ENCODE measurements around the gene AOX1. TPM values are rescaled to one million over a fixed set of nuclear protein-coding genes. Genes with fewer than 3 reads are reported as not detected.

Gene AOX1
- total and polyA plus RNA-seq, 9 of the 15 experiments (the other 6 are each of a cell fraction or from before 2014, with no cell fraction given): 0.10 to 0.55 (median 0.20) TPM; not detected in 6

DNA sequence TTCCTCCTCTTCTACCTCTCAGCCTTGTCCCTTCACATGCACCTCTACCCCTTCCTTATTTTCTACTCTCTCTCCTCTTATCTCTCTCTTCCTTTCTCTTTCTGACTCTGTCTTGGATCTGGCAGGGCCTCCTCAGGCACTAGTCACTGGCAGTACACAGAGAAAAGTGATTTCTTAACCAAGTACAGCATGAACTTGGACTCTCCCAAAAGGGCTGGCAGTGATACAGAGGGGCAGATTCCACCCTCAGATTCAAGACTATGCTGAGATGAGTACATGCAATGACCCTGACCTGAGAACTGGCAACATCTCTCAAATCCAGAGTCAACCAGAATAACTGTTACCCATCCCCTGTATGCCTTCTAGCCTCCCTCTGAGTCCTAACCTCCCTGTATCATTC, 4.3 kb downstream of the AOX1 start:
- no peaks in the 10 kb centered on the region for H4K20me1 ChIP-seq (replicated peaks; ENCODE audit: control insufficient read depth, insufficient read depth, low read length)
- no peak overlapping the region for H3K9ac ChIP-seq (ENCODE audit: insufficient read depth in 1 of 2, low read depth in 2 of 2, low read length in 2 of 2)
- no peak overlapping the region for H2AFZ ChIP-seq (ENCODE audit: low read depth, low read length)
- TF ChIP-seq CAMTA2 (CRISPR knock-in tag; conservative IDR thresholded peaks at IDR 0.05) (no peak), ZNF212 (CRISPR knock-in tag; IDR thresholded peaks at IDR 0.05) (no peak), ZNF184 (CRISPR knock-in tag; IDR thresholded peaks at IDR 0.05) (no peak), KDM1A (IDR thresholded peaks at IDR 0.05) (no peak), ZNF23 (CRISPR knock-in tag; IDR thresholded peaks at IDR 0.05) (no peak)
- intact Hi-C loops (cut with micrococcal nuclease) (loop anchor here (10.0 kb wide), 1 partner anchor 605 kb away; no protein-coding TSS in a partner anchor), in situ Hi-C loops (cut with MboI) (no loop called here)
- no peak overlapping the region for H3K27ac ChIP-seq (ENCODE audit: extremely low read depth, low read depth, low read length)
- H3K4me3 ChIP-seq: no peak overlapping the region
- DNase-seq (ENCODE audit: extremely low read depth in 1 of 4, low spot score in 3 of 4): no peak
- ChIA-PET POLR2A (no interaction called here), CTCF (ENCODE audit: low intra/inter-chr PET ratio) (no interaction called here)
- H3K9me3 ChIP-seq (replicated peaks; ENCODE audit: control insufficient read depth, insufficient read depth, low read depth, low read length): no peaks in the 10 kb centered on the region
- BruUV-seq (replicated peaks): no TSS peak
- no peak overlapping the region for H3K4me2 ChIP-seq (ENCODE audit: insufficient read depth, low read length)
- H3K27me3 ChIP-seq (ENCODE audit: control insufficient read depth in 2 of 2, insufficient read depth in 2 of 2, low read length in 2 of 2): no peaks in the 10 kb centered on the region; a peak in 1 of 5 replicates
- no peaks in the 10 kb centered on the region for H3K36me3 ChIP-seq (ENCODE audit: control insufficient read depth, insufficient read depth, low read length)
- H3K9me1 ChIP-seq (ENCODE audit: control insufficient read depth, insufficient read depth, low read length): no peaks in the 10 kb centered on the region
- H3K4me1 ChIP-seq (replicated peaks in 1 of 2; ENCODE audit: control insufficient read depth in 2 of 2, insufficient read depth in 2 of 2, low read length in 2 of 2): no peaks in the 10 kb centered on the region; a peak in 1 of 5 replicates
- ATAC-seq: no peak
- no peak for FAIRE-seq
- H3K79me2 ChIP-seq (ENCODE audit: control insufficient read depth, insufficient read depth, low read length): no peaks in the 10 kb centered on the region

DNA sequence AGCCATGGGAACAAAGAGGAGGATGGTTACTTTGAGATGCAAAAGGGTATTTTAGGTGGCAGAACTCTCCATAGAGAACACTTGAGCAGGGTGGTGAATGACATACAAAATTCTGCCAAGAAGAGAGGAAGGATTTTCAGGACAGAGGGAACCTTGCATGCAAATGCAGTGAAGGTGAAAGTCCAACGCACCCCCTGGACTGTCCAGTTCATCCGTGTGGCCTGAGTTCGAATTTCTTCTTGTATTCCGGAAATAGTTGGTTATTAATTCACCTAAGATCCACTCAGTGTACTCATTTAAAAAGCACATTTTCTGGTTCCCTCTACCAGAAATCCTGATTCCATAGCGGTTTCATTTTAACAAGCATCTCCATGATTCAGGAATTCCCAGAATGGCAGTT, 5.5 kb downstream of the AOX1 start:
- intact Hi-C loops (cut with micrococcal nuclease): loop anchor here (10.0 kb wide), 1 partner anchor 607 kb away; no protein-coding TSS in a partner anchor

More for the DNA sequence above, 5.5 kb downstream of the AOX1 start:
- in situ Hi-C loops (cut with MboI): no loop called here
- DNase-seq (ENCODE audit: extremely low read depth in 1 of 4, low spot score in 3 of 4): no peak
- 2% methylated on average over 5 of the region's 5 CpGs for WGBS (ENCODE audit: insufficient coverage, low coverage, missing lambda C conversion rate)
- H3K9ac ChIP-seq (ENCODE audit: insufficient read depth in 1 of 2, low read depth in 2 of 2, low read length in 2 of 2): no peak overlapping the region
- no peaks in the 10 kb centered on the region for H3K36me3 ChIP-seq (ENCODE audit: control insufficient read depth, insufficient read depth, low read length)
- FAIRE-seq: no peak
- H3K4me3 ChIP-seq: no peak overlapping the region
- H4K20me1 ChIP-seq (replicated peaks; ENCODE audit: control insufficient read depth, insufficient read depth, low read length): no peaks in the 10 kb centered on the region
- ChIA-PET CTCF (ENCODE audit: low intra/inter-chr PET ratio) (no interaction called here), POLR2A (no interaction called here)
- H2AFZ ChIP-seq (ENCODE audit: low read depth, low read length): no peak overlapping the region
- ATAC-seq: no peak
- H3K79me2 ChIP-seq (ENCODE audit: control insufficient read depth, insufficient read depth, low read length): no peaks in the 10 kb centered on the region
- no peaks in the 10 kb centered on the region for H3K9me3 ChIP-seq (replicated peaks; ENCODE audit: control insufficient read depth, insufficient read depth, low read depth, low read length)
- TF ChIP-seq, protein P1, sequence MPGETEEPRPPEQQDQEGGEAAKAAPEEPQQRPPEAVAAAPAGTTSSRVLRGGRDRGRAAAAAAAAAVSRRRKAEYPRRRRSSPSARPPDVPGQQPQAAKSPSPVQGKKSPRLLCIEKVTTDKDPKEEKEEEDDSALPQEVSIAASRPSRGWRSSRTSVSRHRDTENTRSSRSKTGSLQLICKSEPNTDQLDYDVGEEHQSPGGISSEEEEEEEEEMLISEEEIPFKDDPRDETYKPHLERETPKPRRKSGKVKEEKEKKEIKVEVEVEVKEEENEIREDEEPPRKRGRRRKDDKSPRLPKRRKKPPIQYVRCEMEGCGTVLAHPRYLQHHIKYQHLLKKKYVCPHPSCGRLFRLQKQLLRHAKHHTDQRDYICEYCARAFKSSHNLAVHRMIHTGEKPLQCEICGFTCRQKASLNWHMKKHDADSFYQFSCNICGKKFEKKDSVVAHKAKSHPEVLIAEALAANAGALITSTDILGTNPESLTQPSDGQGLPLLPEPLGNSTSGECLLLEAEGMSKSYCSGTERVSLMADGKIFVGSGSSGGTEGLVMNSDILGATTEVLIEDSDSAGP (CRISPR knock-in tag; IDR thresholded peaks at IDR 0.05): no peak
- TF ChIP-seq ZBTB1 (CRISPR knock-in tag; IDR thresholded peaks at IDR 0.05; ENCODE audit: borderline replicate concordance, low read depth): no peak
- TF ChIP-seq ZNF76 (CRISPR knock-in tag; IDR thresholded peaks at IDR 0.05; ENCODE audit: borderline replicate concordance): no peak
- TF ChIP-seq IRF2 (CRISPR knock-in tag; IDR thresholded peaks at IDR 0.05): no peak
- H3K27me3 ChIP-seq (ENCODE audit: control insufficient read depth in 2 of 2, insufficient read depth in 2 of 2, low read length in 2 of 2): no peaks in the 10 kb centered on the region; a peak in 1 of 5 replicates
- no peak overlapping the region for H3K4me2 ChIP-seq (ENCODE audit: insufficient read depth, low read length)
- no peaks in the 10 kb centered on the region for H3K9me1 ChIP-seq (ENCODE audit: control insufficient read depth, insufficient read depth, low read length)
- H3K4me1 ChIP-seq (replicated peaks in 1 of 2; ENCODE audit: control insufficient read depth in 2 of 2, insufficient read depth in 2 of 2, low read length in 2 of 2): no peaks in the 10 kb centered on the region
- no peak overlapping the region for H3K27ac ChIP-seq (ENCODE audit: extremely low read depth, low read depth, low read length)
- no TSS peak for BruUV-seq (replicated peaks)

All from K562 (cell line).